Muscle of leg (tissue), 11 donors: ENCODE results near the gene MBIP. TPM values are rescaled to one million over a fixed set of nuclear protein-coding genes. Genes with fewer than 3 reads are reported as not detected.
A peak's percentile ranks its signal among the peaks of the same experiment; 100 is the strongest.

Experiments used
- DNase-seq: peaks from one replicate; pipeline ENCODE4 v3.0.0; 2013
- H3K27ac ChIP-seq: one replicate; pipeline ENCODE4 v1.5.1; 2013; ENCODE audit warnings: mild to moderate bottlenecking, low read length, control low read depth
- H3K27me3 ChIP-seq: one replicate; pipeline ENCODE4 v1.6.1; 2013; ENCODE audit warnings: low read length; ENCODE audit not compliant: control insufficient read depth, insufficient read depth
- H3K36me3 ChIP-seq: one replicate; pipeline ENCODE4 v1.6.1; 2013; ENCODE audit warnings: low read length; ENCODE audit not compliant: control insufficient read depth, insufficient read depth
- H3K4me1 ChIP-seq: one replicate; pipeline ENCODE4 v1.6.1; 2013; ENCODE audit warnings: low read length; ENCODE audit not compliant: control insufficient read depth, insufficient read depth
- H3K4me3 ChIP-seq: one replicate; pipeline ENCODE4 v1.5.1; 2013; ENCODE audit warnings: low read length, control low read depth
- H3K9me3 ChIP-seq: replicated peaks from 2 replicates; pipeline ENCODE4 v1.6.1; 2013; ENCODE audit warnings: low read depth, low read length; ENCODE audit not compliant: control insufficient read depth
- WGBS: methylation state at CpG from one replicate; pipeline ENCODE4 v1.1.5; 2013; ENCODE audit warnings: missing lambda C conversion rate; ENCODE audit not compliant: insufficient coverage; 5-methylcytosine and 5-hydroxymethylcytosine counted together
- polyA plus RNA-seq, 8 donors: library from polyadenylated mRNA; unstranded; fragments of 120-200 nt; gene quantifications; one replicate each; pipeline versions ENCODE4 v1.2.1 to v1.2.3, GENCODE V29; 2013; ENCODE audit warnings: inconsistent platforms in 1 of 8, low replicate concordance in 1 of 8; ENCODE audit not compliant: insufficient read length in 8 of 8, insufficient read depth in 1 of 8
- total RNA-seq: library from RNA; stranded (reverse); fragments of 120-200 nt; gene quantifications from one replicate; pipeline ENCODE4 v1.2.4, GENCODE V29; 2013

The MBIP gene
- total and polyA plus RNA-seq, 9 donors: 15.2 to 29.2 (median 25.8) TPM

DNA sequence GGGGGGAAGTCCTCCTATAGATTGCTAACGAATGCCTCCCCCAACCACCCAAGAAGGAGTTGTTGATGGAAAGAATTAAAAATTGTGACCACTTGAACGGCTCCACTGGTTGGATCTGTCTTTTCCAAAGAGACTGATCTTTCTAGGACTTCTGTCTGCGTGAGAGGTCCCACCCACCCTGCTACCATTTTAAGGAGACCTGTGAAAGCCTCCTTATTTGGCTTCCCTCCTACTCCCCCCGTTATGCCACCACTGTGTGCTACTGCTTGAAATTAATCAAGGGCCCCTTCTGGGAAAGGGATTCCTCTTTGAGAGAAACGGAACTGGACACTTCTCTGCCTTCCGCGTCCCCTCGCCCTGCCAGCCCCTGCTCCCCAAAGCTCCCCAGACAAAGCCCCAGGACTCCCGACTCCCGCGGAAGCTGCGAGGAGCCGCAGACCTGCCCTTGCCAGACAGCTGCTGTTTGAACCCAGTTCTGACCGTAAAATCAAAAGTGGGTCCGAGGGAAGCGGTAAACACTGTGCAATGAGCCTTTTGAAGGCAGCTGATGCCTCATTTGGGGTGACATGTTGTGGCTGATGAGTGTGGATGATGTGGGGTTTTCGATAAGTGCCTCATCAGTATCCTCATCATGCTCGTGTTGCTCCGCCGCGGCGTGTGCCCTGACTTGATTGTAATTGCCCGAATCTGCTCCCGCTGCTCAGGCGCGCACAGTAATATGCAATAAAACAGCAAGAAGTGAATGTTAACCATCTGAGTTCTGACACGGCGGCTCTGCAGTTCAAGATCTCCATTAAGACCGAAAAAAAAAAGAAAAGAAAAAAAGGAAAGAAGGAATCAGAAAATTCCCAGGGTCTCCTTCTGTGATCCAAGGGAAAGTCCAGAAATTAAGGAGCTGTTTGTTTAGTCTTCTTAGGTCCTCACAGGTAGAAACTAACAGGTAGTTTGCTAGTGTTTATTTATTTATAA is 48.2 kb downstream of the MBIP start:
- 8% methylated on average over 20 of the region's 29 CpGs for WGBS

DNA sequence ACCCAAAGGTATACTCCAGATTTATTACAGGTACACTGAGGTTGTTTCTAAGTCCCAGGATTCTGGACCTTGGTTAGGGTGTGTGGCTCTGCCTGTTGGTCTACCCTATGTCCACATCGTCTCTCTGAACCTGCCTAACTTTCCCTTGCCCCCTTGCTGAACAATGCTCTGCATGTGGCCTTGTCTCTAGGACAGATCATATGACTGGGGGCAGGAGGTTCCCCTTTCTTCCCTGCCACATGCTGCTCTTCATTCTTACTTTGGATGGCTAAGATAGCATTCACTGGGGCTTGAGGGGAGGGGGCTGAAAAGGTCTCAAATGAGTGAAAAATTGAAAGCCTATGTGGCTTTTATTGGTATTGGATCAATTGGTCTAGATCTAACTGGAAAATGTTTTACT is 49.2 kb downstream of the MBIP start:
- DNase-seq: peak; percentile 21
- no peaks in the 10 kb centered on the region for H3K4me1 ChIP-seq
- H3K27ac ChIP-seq: no peak overlapping the region
- peaks cover 24% of the 10 kb centered on the region for H3K27me3 ChIP-seq
- no peak overlapping the region for H3K4me3 ChIP-seq
- H3K9me3 ChIP-seq: no peaks in the 10 kb centered on the region
- H3K36me3 ChIP-seq: no peaks in the 10 kb centered on the region
- WGBS: no CpG with 5 or more reads among the region's 1 CpG

More for the DNA sequence above, 48.2 kb downstream of the MBIP start:
- DNase-seq: peak; percentile 9
- H3K27me3 ChIP-seq: peaks cover 24% of the 10 kb centered on the region
- no peaks in the 10 kb centered on the region for H3K36me3 ChIP-seq
- no peaks in the 10 kb centered on the region for H3K4me1 ChIP-seq
- H3K27ac ChIP-seq: no peak overlapping the region
- no peaks in the 10 kb centered on the region for H3K9me3 ChIP-seq
- peak overlapping the region; percentile 18 for H3K4me3 ChIP-seq

DNA sequence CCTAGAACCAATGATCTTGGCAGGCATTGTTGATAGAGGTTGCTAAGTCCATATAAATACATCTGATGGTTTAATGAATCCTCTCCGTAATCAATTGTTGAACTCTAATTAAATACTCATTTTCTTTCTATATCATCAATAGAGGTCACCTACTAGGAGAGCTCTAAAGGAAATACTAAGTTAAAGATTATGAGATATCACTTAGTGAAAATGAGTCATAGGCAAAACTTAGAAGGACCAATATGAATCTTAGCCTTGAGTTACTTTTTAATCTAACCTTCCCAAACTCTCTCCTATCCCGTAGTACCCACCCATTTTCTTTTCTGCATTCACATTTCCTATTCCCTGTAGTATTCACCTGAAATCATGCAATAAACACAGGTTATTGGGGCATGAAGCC is 50.2 kb downstream of the MBIP start:
- DNase-seq: no peak
- H3K36me3 ChIP-seq: no peaks in the 10 kb centered on the region

DNA sequence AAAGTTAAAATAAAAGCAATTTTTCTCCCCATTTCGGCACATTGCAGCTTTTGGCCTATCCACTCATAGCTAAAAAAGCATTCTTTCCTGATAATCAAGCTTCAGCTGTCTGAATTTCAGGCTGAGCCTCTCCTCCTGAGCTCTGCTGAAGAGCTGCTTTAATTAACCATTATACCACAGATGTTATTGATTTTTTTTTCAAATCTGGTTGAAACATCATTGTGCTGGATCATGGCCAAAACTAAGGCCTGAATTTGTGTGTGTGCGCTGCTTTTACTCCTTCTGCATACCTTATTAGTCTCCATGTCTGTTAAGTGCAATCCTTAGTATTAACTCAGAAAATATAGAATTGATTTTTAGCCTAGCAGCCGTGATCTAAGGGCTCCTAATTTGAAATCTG is 52.3 kb downstream of the MBIP start:
- no peaks in the 10 kb centered on the region for H3K4me1 ChIP-seq
- no peak overlapping the region for H3K4me3 ChIP-seq
- H3K36me3 ChIP-seq: no peaks in the 10 kb centered on the region
- no peak overlapping the region for H3K27ac ChIP-seq
- H3K9me3 ChIP-seq: no peaks in the 10 kb centered on the region
- DNase-seq: no peak
- peaks cover 19% of the 10 kb centered on the region for H3K27me3 ChIP-seq
- 80% methylated on average over 1 of the region's 3 CpGs for WGBS

More for the DNA sequence above, 50.2 kb downstream of the MBIP start:
- Histone ChIP-seq H3K4me3 (no peak overlapping the region), H3K27ac (no peak overlapping the region), H3K4me1 (no peaks in the 10 kb centered on the region), H3K9me3 (no peaks in the 10 kb centered on the region), H3K27me3 (peaks cover 24% of the 10 kb centered on the region)
- 60% methylated on average over 1 of the region's 2 CpGs for WGBS

DNA sequence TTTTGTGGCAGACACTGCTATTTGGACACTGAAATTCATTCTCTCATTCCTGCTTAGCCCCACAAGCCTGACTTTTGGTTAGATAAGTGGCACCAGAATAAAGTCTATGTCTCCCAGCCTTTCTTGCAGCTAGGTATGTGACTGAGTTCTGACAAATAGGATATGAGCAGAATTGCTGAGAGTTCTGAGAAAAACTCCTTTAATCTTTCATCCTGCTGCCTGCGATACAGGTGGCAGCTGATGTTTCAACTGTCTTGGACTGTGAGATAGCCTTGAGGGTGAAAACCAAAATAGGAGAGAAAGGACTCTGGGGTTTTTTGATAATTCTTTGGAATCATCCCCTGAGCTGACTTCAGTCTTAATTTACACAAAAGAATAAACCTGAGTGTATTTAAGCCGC is 55.8 kb downstream of the MBIP start:
- Histone ChIP-seq H3K9me3 (no peaks in the 10 kb centered on the region), H3K27ac (no peak overlapping the region), H3K27me3 (peaks cover 2% of the 10 kb centered on the region), H3K36me3 (no peaks in the 10 kb centered on the region), H3K4me3 (no peak overlapping the region), H3K4me1 (no peaks in the 10 kb centered on the region)
- no peak for DNase-seq
- WGBS: no CpG with 5 or more reads among the region's 2 CpGs

DNA sequence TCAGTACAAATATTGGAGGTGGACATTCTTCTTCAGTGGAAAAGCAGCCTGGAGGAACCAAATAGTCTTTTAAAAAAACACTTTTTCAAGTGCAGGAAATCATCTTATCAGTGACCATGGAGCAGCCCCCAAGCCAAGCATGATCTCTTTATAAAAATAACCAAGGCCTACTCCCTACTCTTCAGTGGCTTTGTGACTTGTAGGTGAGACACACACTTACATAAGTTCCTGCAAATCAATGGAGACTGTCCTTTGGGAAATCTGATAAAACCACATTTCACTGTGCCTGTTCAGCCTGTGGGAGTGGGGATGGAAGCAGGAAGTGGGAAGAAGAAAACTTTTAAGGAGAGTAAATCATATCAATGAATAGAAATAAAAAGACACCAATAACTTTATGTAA is 56.3 kb downstream of the MBIP start:
- H3K9me3 ChIP-seq: no peaks in the 10 kb centered on the region
- H3K4me1 ChIP-seq: no peaks in the 10 kb centered on the region
- H3K27ac ChIP-seq: no peak overlapping the region
- no peak overlapping the region for H3K4me3 ChIP-seq
- H3K27me3 ChIP-seq: peaks cover 1% of the 10 kb centered on the region
- no peaks in the 10 kb centered on the region for H3K36me3 ChIP-seq
- no peak for DNase-seq

DNA sequence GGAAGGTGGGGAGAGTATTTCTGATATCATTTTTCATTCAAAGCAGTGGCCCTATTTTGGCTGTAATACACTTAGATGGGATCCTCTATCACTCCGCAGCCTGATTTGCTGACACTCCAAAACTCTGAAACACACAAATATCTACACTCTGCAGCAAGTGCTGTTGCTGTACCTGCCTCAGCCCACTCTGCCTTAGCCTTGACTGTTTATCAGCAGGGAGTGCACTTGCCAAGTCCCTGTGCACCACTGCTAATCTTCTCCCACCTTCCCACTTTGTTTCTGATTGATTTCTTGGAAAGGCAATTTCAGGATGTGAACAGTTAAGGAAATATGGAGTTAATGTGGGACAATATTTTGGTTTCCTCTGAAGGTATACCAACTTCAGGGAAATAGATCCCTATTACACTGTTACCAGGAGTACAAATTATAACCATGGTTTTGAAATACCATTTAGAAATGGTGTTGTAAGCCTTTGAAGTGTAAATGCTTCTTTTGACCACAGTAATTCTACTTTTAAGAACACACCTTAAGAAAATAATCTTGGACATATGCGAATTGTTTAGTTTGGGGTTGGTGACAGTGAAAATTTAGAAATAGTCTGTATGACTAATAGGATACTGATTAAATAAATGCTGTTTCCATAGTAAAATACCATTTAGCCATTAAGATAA is 59.3 kb downstream of the MBIP start:
- Histone ChIP-seq H3K9me3 (no peaks in the 10 kb centered on the region), H3K36me3 (no peaks in the 10 kb centered on the region), H3K4me1 (no peaks in the 10 kb centered on the region), H3K27ac (no peak overlapping the region), H3K4me3 (no peak overlapping the region), H3K27me3 (no peaks in the 10 kb centered on the region)
- no peak for DNase-seq
- 78% methylated on average over 1 of the region's 2 CpGs for WGBS

DNA sequence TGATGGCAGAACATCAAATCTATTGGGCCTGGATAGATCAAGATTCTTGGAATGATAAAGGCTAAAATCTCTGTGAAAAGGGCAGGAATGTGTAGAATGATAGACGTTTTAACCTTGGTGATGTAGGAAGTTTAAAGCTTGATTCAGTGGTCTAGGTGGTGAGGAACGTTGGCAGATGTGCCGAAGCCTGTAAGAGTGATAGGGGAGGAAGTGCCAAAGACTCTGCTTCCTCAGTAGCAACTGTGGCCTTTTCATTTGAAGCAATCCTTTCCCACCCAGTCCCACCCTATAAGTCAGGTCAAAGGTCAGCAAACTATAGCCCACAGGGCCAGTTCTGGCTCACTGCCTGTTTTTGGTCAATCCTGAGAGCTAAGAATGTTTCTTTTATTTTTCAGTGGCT is 62.2 kb downstream of the MBIP start:
- no peaks in the 10 kb centered on the region for H3K9me3 ChIP-seq
- H3K27me3 ChIP-seq: no peaks in the 10 kb centered on the region
- no peaks in the 10 kb centered on the region for H3K4me1 ChIP-seq
- no peaks in the 10 kb centered on the region for H3K36me3 ChIP-seq
- WGBS: 63% methylated on average over 1 of the region's 3 CpGs
- no peak overlapping the region for H3K27ac ChIP-seq
- H3K4me3 ChIP-seq: no peak overlapping the region
- no peak for DNase-seq

DNA sequence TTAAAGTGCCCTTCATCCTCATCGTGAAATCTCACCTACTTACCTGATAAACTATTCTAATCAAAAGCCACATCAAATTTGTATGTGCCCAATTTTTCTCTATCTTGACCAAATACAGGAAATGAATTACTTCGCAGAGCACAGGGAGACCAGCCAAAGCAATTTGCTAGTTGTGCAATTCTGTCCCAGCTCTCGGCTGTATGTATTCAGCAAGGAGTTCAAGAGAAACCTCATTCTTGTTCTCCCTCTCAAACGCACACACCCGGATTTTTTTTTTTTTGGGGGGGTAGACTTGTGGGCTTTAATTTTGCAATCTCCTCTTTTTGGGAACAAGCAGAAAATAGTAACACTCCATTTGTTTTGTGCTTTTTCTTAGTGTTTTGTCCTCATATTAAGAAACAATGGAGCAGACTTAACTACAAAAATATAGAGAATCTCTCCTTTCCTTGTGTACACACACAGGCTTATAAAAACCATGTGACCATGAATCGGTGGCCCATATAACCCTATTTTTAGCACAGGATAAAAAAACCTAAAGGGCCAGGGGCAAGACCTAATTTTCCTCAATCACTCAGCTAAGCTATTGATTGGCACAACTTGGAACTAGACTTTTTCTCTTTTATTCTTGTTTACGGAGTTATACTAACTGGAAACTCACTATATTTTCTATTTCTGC is 64.2 kb downstream of the MBIP start:
- H3K27me3 ChIP-seq: no peaks in the 10 kb centered on the region
- no peak overlapping the region for H3K27ac ChIP-seq
- no peak overlapping the region for H3K4me3 ChIP-seq
- no peaks in the 10 kb centered on the region for H3K4me1 ChIP-seq
- no peaks in the 10 kb centered on the region for H3K36me3 ChIP-seq
- peak; percentile 14 for DNase-seq
- WGBS: 47% methylated on average over 3 of the region's 7 CpGs
- no peaks in the 10 kb centered on the region for H3K9me3 ChIP-seq

DNA sequence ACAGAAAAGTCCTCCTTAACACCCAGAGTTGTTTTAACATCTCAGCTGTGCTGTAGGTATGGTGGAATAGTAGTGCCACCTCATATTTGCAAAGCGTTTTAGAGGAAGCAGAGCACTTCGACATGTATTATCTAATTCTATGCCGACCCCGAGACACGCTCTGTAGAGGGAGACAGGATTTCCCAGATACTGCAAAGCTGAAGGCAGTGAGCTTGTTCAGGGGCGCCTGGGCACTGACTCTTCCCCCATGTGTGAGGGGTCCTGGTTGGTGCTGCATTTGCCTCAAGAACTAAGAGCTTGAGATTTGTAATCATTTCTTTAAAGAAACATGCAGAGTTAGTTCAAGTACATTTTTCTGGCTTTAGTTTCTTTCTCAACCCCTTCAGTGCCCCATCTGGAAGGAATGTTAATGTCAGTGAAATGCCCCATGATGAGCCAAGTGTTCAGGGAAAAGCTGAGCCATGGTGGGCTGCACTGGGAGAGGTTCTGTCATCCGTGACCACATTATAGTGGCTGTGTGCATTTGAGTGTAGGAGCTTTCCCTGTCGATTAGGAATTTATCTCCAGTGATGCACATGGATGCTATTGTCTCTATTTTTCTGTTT is 66.3 kb downstream of the MBIP start:
- Histone ChIP-seq H3K27ac (no peak overlapping the region), H3K9me3 (no peaks in the 10 kb centered on the region), H3K36me3 (no peaks in the 10 kb centered on the region), H3K4me3 (no peak overlapping the region), H3K27me3 (no peaks in the 10 kb centered on the region), H3K4me1 (no peaks in the 10 kb centered on the region)
- WGBS: 75% methylated on average over 4 of the region's 8 CpGs
- DNase-seq: no peak
